Tibial nerve (tissue), 4 donors: ENCODE results near the gene PRSS3.

Experiments
- EP300 ChIP-seq, 2 donors: sonication (generic); formaldehyde crosslinking; IDR thresholded peaks; one replicate each; pipeline ENCODE4 v1.6.1; 2017; ENCODE audit warnings: antibody characterized with exemption in 2 of 2, mild to moderate bottlenecking in 1 of 2
- POLR2A ChIP-seq, 2 donors: fragments of 450-650 bp; IDR thresholded peaks; one replicate each; pipeline ENCODE4 v1.6.1; 2017; ENCODE audit warnings: antibody characterized with exemption in 2 of 2, mild to moderate bottlenecking in 2 of 2, moderate library complexity in 2 of 2
- TF ChIP-seq, protein P1 (sequence below), 5 experiments: fragments of 200-600 bp in 3 of 5; fragments of 450-650 bp in 2 of 5; sonication (generic) in 3 of 5; IDR thresholded peaks; one replicate each; pipeline ENCODE4 v1.5.1; 2016 to 2019; ENCODE audit warnings: antibody characterized with exemption in 5 of 5, mild to moderate bottlenecking in 3 of 5, moderate library complexity in 2 of 5

DNA sequence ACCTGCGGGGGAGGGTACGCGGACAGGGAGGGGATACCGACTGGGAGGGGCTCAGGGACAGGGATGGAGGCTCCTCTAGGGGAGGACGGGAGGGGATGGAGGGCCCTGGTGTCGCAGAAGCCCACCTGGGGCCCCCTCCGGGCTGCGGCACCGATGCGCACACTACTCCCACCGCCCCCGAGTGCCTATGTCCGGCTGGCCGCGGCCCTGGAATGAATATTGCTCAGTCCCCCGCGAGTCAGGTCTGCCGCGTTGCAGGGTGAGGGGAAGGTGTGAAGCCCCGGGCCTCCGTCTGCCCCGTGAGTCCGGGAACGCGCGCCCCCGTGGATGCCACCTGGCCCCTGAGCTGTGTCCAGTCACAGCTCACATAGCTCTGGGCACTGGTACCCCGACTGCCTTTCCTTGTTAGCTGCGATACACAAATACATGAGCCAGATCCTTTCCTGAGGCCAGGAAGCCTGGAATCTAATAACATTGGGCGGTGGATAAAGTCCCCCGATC lies 44.5 kb upstream of the PRSS3 start:
- TF ChIP-seq, protein P1, sequence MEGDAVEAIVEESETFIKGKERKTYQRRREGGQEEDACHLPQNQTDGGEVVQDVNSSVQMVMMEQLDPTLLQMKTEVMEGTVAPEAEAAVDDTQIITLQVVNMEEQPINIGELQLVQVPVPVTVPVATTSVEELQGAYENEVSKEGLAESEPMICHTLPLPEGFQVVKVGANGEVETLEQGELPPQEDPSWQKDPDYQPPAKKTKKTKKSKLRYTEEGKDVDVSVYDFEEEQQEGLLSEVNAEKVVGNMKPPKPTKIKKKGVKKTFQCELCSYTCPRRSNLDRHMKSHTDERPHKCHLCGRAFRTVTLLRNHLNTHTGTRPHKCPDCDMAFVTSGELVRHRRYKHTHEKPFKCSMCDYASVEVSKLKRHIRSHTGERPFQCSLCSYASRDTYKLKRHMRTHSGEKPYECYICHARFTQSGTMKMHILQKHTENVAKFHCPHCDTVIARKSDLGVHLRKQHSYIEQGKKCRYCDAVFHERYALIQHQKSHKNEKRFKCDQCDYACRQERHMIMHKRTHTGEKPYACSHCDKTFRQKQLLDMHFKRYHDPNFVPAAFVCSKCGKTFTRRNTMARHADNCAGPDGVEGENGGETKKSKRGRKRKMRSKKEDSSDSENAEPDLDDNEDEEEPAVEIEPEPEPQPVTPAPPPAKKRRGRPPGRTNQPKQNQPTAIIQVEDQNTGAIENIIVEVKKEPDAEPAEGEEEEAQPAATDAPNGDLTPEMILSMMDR (IDR thresholded peaks at IDR 0.05), result no peak
- no peak for TF ChIP-seq POLR2A (IDR thresholded peaks at IDR 0.05)
- TF ChIP-seq EP300 (IDR thresholded peaks at IDR 0.05), result no peak
